HG03558 (cell line): Measurements from ENCODE around the gene OR9G4.

Experiments used
- ATAC-seq: cut with Tn5 transposase; IDR thresholded peaks from one replicate; pipeline ENCODE4 v1.9.1; 2021; ENCODE audit warnings: moderate number of reproducible peaks; ENCODE audit not compliant: unreplicated experiment; ENCODE audit errors: extremely low read depth

The OR9G4 gene

DNA sequence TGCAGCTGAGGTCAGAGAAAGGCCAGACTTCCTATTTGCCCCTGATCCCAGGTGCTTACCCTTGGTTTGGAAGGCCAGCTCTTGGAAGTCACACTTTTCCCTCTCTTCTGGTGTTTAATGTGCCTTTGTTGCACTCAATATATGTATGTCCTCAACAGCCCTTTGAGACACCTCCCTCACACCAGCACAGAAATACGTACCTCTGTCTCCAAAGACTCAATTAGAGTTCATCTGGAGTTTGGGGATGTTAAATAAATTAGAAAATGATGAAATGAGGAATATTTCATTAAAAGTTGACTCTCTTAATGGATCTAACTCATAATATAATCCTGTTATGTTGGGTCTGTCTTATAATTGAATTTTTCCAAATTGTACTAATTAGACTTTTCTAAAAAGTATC, at the start of gene OR9G4:
TSS of gene OR9G4 (minus strand) at position 101 of the 400 bp plus-strand sequence. CDS start 4,931 bp downstream, outside the sequence.
- ATAC-seq = no peak

DNA sequence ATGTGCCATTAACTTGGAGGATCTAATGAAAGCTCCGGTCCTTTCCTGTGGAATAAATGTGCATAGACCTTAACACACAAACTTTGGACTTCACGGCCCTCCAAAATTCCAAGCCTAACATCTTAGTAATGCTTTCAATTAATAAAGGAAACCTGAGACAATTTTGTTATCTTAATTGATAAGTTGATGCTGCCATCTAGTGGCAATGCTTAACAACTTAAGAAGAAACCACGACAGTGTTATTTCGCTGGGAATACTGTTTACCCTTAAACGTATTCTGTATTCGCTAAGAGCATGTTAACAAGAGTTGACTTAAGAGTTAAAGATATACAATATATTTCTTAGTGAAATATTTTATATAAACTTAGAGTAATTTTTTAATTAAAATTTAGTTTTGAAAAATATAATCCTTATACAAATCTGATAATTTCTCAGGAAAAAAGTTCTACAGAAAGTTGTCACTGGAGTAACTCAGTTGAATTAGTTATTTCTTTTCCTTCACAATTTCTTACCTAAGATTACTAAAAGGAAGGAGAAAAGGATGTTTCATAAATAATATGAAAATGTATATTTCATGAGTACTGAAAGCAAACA, 35.0 kb upstream of the OR9G4 start:
- ATAC-seq = no peak

DNA sequence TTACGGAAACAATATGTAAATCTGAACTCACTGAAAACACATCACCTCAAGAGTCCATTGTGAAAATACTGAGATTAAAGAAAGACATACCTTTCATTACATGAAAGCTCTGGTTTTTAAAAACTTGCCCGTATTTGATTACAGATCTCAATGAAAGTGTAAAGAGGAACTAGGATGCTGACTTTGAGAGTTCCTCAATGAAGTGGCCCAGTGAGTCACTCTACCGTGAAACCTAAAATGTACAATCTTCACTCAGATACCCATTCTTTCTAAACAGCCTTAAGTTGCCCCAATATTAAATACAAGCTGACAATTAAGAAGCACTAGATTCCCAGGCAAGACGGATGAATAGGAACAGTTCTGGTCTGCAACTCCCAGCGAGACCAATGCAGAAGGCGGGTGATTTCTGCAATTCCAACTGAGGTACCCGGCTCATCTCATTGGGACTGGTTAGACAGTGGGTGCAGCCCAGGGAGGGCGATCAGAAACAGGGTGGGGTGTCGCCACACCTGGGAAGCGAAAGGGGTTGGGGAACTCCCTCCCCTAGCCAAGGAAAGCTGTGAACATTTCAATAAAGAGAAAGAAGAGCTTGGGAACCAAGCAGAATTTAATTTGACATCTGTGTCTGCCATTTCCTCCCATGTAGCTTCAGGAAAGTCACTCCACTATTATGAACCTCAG, 33.8 kb upstream of the OR9G4 start:
- no peak for ATAC-seq

DNA sequence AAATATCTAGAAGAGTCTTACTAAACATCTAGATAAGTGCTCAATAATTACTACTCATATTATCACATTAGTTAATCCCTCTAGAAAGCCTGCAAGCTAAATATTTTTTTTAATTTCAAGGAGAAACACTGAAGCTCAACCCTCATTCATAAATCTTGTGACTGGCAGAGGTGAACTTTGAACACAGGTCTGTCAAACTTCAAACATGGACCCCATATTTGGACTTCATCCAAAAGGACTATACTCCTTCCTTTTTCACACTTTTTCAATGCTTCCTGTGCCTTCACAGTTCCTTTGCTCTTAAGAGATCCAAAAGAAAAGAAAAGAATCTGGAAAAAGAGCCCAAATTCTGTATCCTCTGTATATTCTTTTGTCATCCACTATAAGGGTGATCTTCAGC, 28.3 kb upstream of the OR9G4 start:
- no peak for ATAC-seq

DNA sequence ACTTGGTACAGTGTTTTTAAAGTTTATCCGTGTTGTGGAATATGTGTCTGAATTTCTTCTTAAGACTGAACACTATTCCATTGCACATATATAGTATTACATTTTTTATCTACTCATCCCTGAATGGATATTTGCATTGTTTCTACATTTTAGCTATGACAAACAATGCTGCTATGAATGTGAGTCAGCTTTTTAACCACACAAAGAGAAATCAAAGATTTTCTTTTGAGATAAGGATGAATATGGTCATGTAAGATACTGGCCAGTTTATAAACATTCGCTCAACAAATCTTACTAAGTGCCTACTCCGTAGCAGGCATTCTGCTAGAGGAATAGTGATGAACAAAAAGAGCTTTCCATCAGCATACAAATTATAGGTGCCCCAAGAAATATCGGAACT, 16.5 kb upstream of the OR9G4 start:
- no peak for ATAC-seq

DNA sequence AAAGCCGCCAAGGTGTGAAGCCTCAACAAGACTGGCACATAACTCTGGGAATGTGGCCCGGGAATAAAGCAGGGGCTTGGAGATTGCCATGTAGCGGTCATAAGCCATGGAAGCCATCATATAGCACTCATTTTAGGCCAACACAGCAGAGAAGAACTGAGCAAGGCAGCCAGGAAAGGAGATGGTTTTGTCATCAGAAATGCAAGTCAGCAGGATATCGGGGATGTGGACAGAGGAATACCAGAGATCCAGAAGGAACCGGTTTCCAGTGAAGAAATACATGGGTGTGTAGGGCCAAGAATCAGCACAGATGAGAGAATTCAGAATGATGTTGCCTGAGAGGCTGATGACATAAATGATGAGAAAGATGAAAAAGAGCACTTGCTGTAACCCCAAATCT, 3.0 kb upstream of the OR9G4 start:
- no peak for ATAC-seq

DNA sequence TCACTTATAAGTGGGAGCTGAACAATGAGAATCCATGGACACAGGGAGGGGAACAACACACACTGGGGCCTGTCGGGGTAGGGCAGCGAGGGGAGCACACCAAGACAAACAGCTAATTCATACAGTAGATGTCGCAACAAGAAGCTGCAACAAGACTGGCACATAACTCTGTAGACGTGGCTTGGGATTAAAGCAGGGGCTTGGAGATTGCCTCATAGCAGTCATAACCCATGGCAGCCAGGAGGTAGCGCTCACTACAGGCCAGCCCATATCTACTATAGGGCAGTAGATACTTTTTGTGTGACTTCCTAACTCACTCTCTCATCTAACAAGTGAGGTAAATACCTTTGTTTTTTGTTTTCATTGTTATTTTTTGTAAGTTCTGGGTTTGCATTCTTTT, 1.7 kb upstream of the OR9G4 start:
- no peak for ATAC-seq

DNA sequence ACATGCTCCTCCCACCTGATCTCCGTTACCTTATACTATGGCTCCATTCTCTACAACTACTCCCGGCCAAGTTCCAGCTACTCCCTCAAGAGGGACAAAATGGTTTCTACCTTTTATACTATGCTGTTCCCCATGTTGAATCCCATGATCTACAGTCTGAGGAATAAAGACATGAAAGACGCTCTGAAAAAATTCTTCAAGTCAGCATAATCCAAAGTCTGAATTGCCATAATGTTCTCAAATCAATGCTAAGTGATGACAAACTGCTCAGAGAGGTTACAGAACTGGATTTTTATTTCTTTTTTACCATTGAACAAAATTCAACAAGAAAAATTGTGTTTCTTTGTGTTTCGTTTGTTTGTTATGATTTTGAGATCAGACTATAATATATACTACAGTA, 7.6 kb downstream of the OR9G4 start:
- no peak for ATAC-seq

DNA sequence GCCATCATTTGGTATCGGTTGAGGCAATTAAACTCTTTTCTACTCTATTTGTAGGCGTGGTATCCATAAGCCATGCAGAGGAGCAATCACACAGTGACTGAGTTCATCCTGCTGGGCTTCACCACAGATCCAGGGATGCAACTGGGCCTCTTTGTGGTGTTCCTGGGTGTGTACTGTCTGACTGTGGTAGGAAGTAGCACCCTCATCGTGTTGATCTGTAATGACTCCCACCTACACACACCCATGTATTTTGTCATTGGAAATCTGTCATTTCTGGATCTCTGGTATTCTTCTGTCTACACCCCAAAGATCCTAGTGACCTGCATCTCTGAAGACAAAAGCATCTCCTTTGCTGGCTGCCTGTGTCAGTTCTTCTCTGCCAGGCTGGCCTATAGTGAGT, 8.4 kb downstream of the OR9G4 start:
- no peak for ATAC-seq

DNA sequence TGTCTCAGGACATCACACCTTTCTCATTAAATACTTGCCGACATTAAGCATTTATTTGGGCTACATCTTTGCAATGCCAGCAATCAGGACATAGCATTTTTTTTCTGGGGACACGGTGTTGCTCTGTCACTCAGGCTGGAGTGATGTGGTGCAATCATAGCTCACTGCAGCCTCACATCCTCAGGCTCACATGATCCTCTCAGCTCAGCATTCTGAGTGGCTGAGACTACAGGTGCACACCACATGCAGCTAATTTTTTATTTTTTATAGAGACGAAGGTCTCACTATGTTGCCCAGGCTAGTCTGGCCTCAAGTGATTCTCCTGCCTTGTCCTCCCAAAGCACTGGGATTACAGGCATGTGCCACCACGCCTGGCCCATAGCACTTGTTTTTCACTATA, 28.0 kb downstream of the OR9G4 start:
- no peak for ATAC-seq

DNA sequence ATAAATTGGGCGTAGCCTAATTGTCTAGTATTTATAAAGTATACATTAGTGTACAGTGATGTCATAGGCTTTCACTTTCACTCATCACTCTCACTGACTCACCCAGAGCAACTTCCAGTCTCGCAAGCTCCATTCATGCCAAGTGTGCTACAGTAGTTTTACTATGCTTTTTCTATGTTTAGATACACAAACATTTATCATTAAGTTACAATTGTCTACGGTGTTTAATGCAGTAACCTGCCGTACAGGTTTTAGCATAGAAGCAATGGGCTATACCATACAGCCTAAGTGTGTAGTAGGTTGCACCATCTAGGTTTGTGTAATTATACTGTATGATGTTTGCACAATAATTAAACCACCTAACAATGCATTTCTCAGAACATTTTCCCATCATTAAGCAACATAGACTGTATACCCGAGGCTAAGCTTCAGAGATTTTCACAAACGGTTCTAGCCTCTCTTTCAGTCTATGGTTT, 32.1 kb downstream of the OR9G4 start:
- no peak for ATAC-seq

DNA sequence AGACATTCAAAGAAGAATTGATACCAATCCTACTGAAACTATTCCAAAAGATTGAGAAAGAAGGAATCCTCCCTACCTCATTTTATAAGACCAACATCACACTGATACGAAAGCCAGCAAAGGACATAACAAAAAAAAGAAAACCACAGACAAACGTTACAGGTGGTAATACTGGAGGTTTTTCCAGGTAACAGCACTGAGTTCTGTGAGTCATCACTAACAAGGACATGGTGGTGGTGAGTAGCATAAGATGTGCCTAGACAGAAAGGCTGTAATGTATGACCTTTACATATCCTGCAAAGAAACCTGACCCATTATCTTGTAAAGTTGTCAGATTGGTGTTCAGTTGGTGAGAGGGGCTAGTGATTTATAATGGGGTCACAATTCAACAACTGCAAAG, 34.3 kb downstream of the OR9G4 start:
- ATAC-seq = no peak

DNA sequence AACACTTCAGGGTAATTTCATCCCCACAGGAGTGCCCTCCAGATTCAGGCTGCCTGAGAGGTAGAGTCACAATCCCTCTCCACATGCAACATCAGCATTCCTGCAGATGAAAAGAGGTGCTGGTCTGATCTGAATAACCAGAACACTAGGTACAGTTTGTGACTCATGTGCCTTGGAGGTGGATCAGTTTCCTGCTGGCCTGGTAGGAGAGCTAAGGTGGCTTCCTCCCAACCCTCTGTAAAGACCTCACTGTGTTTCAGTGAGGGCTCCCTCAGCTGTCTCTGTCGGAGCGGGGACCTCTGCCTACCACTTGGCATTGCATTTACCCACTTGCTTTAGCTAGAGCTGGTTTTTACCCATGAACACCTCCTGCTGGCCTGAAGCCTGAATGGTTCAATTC, 42.0 kb downstream of the OR9G4 start:
- no peak for ATAC-seq

DNA sequence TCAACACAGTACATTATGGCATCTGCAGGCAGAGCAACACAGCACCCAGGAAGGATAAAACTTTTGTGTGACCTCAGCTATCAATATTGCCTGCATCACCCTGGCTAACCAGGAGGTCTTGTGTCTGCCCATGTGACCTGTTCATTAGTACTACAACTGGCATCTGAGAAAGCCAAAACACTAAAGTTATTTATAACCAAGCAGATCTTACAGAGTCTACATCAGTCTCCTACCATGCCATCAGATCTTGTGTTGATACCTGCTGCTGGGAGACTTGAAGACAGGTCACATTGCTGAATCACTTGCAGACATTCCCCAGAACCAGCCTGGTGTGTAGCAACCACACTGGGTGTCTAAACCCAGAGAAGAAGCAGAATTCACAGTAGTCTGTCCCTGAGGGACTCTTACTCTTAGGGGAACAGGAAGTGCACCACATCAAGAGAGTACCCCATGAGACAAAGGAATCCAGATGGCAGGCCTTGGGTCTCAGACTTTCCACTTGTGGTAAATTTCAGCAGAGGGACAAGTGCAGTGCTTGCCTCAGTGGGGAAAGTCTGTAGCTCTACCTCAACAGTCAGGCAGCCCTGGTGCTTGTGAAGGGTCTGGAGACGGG, 42.6 kb downstream of the OR9G4 start:
- ATAC-seq = no peak

DNA sequence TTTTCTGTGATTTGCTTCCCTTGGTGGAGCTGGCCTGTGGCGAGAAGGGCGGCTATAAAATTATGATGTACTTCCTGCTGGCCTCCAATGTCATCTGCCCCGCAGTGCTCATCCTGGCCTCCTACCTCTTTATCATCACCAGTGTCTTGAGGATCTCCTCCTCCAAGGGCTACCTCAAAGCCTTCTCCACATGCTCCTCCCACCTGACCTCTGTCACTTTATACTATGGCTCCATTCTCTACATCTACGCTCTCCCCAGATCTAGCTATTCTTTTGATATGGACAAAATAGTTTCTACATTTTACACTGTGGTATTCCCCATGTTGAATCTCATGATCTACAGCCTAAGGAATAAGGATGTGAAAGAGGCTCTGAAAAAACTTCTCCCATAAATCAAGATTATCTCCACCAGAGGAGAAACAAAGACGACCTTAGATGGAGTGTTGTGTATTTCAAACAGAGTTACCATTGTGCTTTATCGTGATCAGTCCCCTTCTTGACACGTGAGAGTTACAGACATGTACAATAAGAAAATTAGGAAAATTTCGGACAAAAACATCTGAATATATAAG, 47.5 kb downstream of the OR9G4 start:
- no peak for ATAC-seq

DNA sequence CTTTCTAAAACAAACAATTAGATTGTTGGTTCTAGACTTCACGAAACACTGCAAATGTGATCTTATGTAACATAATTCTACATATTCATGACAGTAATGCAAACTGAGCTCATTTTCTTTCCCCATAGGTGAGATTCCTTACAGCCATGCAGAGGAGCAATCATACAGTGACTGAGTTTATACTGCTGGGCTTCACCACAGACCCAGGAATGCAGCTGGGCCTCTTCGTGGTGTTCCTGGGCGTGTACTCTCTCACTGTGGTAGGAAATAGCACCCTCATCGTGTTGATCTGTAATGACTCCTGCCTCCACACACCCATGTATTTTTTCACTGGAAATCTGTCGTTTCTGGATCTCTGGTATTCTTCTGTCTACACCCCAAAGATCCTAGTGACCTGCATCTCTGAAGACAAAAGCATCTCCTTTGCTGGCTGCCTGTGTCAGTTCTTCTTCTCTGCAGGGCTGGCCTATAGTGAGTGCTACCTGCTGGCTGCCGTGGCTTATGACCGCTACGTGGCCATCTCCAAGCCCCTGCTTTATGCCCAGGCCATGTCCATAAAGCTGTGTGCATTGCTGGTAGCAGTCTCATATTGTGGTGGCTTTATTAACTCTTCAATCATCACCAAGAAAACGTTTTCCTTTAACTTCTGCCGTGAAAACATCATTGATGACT, 48.1 kb downstream of the OR9G4 start:
- ATAC-seq = no peak

DNA sequence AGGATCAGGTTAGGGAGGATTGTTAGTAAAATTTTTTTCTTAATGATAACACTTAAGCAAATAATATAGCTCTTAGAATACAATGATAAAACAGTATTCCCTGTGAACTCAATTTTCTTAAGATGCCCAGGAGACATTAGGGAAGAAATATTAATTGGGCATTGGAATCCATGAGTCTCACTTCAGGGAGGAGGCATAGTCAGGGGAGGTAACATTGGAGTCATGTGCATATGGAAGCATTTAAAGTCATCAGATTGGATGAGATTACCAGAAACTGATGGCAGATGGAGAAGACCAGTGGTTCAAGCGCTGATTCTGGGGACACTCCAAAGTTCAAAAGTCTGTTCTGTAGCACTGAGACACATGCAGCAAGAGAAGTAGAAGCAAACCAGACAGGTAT, 49.7 kb downstream of the OR9G4 start, which contains the start of gene OR9G1:
TSS of gene OR9G1 (plus strand) at position 301 of the 400 bp plus-strand sequence. CDS start 1,293 bp downstream, outside the sequence.
- no peak for ATAC-seq

DNA sequence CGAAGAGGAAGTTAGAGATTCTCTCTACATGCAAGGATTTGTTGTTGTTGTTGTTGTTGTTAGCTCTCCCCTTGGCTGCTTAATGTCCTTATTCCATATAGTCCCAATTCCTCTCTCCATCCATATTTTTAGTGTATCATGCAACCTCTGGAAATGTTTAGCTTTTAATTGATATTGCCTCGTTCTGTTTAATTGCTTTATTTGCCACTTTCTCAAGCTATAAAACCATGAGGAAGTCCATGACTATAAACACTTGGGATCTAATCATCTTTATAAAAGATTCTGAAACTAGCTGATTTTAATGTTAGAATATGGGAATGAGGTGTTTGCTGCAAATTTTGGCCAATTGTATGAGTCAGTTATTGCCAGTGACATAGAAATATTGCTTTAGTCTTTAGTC, 55.1 kb downstream of the OR9G4 start:
- no peak for ATAC-seq
